ENCODE data around the gene TMUB1. TPM values are rescaled to one million over a fixed set of nuclear protein-coding genes. Genes with fewer than 3 reads are reported as not detected.

TMUB1 gene
- total RNA-seq, 2 experiments from 2014 or later: 75.7 to 78.3 TPM

GRCh38 chr7:151116603-151117440, 33.5 kb upstream of the TMUB1 start:
- POLR2A ChIA-PET: no interaction called here
- ATAC-seq (ENCODE audit: low read depth): no peak
- H3K27me3 Mint-ChIP-seq: peaks cover 6% of the 10 kb centered on the region
- H3K27ac Mint-ChIP-seq: no peak overlapping the region
- DNase-seq: no peak
- no peaks in the 10 kb centered on the region for H3K36me3 Mint-ChIP-seq
- H3K9me3 Mint-ChIP-seq: no peaks in the 10 kb centered on the region
- H3K4me3 Mint-ChIP-seq: peak overlapping the region; percentile 58
- peaks cover 4% of the 10 kb centered on the region for H3K4me1 Mint-ChIP-seq

GRCh38 chr7:151115836-151116418, 32.6 kb upstream of the TMUB1 start:
- no peak for DNase-seq
- Mint-ChIP-seq H3K4me3 (peak overlapping the region; percentile 44), H3K36me3 (no peaks in the 10 kb centered on the region), H3K9me3 (no peaks in the 10 kb centered on the region), H3K27me3 (peaks cover 8% of the 10 kb centered on the region), H3K4me1 (peaks cover 2% of the 10 kb centered on the region), H3K27ac (peak overlapping the region; percentile 48)
- ATAC-seq (ENCODE audit: low read depth): no peak
- POLR2A ChIA-PET: interaction anchor here (1.4 kb wide), 1 partner anchor 88 kb away, joined by 4 read pairs; the partner anchor contains the start of gene ABCB8

GRCh38 chr7:151115121-151115835, 32.0 kb upstream of the TMUB1 start:
- Mint-ChIP-seq H3K4me1 (peaks cover 5% of the 10 kb centered on the region), H3K27ac (no peak overlapping the region), H3K4me3 (peak overlapping the region; percentile 44), H3K27me3 (peaks cover 8% of the 10 kb centered on the region), H3K9me3 (no peaks in the 10 kb centered on the region), H3K36me3 (no peaks in the 10 kb centered on the region)
- peak; percentile 70 for DNase-seq
- POLR2A ChIA-PET: interaction anchor here (1.4 kb wide), 1 partner anchor 87 kb away, joined by 4 read pairs; the partner anchor contains the start of gene ABCB8
- ATAC-seq (ENCODE audit: low read depth): peak; percentile 51

- H3K27ac Mint-ChIP-seq: no peak overlapping the region
- H3K36me3 Mint-ChIP-seq: no peaks in the 10 kb centered on the region
- peak overlapping the region; percentile 16 for H3K4me3 Mint-ChIP-seq
- no peak for DNase-seq
- H3K9me3 Mint-ChIP-seq: no peaks in the 10 kb centered on the region
- H3K27me3 Mint-ChIP-seq: peaks cover 8% of the 10 kb centered on the region
- POLR2A ChIA-PET: interaction anchor here (0.5 kb wide), 1 partner anchor 50 kb away, joined by 3 read pairs; no protein-coding TSS in a partner anchor
- peaks cover 5% of the 10 kb centered on the region for H3K4me1 Mint-ChIP-seq
- peak; percentile 6 for ATAC-seq (ENCODE audit: low read depth)
These were observed 31.1 kb upstream of the TMUB1 start for GRCh38 chr7:151114151-151115090.

GRCh38 chr7:151113344-151114150, 30.3 kb upstream of the TMUB1 start:
- H3K9me3 Mint-ChIP-seq: no peaks in the 10 kb centered on the region
- peaks cover 8% of the 10 kb centered on the region for H3K27me3 Mint-ChIP-seq
- H3K36me3 Mint-ChIP-seq: no peaks in the 10 kb centered on the region
- peaks cover 5% of the 10 kb centered on the region for H3K4me1 Mint-ChIP-seq
- ATAC-seq (ENCODE audit: low read depth) (no peak), DNase-seq (no peak)
- peak overlapping the region; percentile 45 for H3K27ac Mint-ChIP-seq
- peak overlapping the region; percentile 16 for H3K4me3 Mint-ChIP-seq
- POLR2A ChIA-PET: interaction anchor here (0.5 kb wide), 1 partner anchor 51 kb away, joined by 3 read pairs; no protein-coding TSS in a partner anchor

GRCh38 chr7:151110941-151111645, 27.8 kb upstream of the TMUB1 start:
- no peak overlapping the region for H3K4me3 Mint-ChIP-seq
- H3K4me1 Mint-ChIP-seq: peaks cover 3% of the 10 kb centered on the region
- no peak overlapping the region for H3K27ac Mint-ChIP-seq
- ATAC-seq (ENCODE audit: low read depth) (peak; percentile 80), DNase-seq (peak; percentile 77)
- H3K27me3 Mint-ChIP-seq: peaks cover 8% of the 10 kb centered on the region
- no peaks in the 10 kb centered on the region for H3K9me3 Mint-ChIP-seq
- POLR2A ChIA-PET: interaction anchor here (0.5 to 1.3 kb wide), 2 partner anchors 83 to 242 kb away, joined by 3 to 4 read pairs; partner anchors contain the start of gene ABCB8
- H3K36me3 Mint-ChIP-seq: no peaks in the 10 kb centered on the region

GRCh38 chr7:151110236-151110940, 27.1 kb upstream of the TMUB1 start:
- Mint-ChIP-seq H3K4me1 (peaks cover 3% of the 10 kb centered on the region), H3K27me3 (peaks cover 5% of the 10 kb centered on the region), H3K4me3 (no peak overlapping the region), H3K36me3 (no peaks in the 10 kb centered on the region), H3K9me3 (no peaks in the 10 kb centered on the region), H3K27ac (no peak overlapping the region)
- no peak for ATAC-seq (ENCODE audit: low read depth)
- no peak for DNase-seq
- POLR2A ChIA-PET: interaction anchor here (0.5 to 1.3 kb wide), 2 partner anchors 82 to 242 kb away, joined by 3 to 4 read pairs; partner anchors contain the start of gene ABCB8

GRCh38 chr7:151109094-151110048, 26.1 kb upstream of the TMUB1 start:
- Mint-ChIP-seq H3K27ac (no peak overlapping the region), H3K4me1 (peaks cover 3% of the 10 kb centered on the region), H3K36me3 (no peaks in the 10 kb centered on the region), H3K27me3 (peaks cover 5% of the 10 kb centered on the region), H3K4me3 (no peak overlapping the region), H3K9me3 (no peaks in the 10 kb centered on the region)
- ATAC-seq (ENCODE audit: low read depth): no peak
- no peak for DNase-seq
- POLR2A ChIA-PET: interaction anchor here (0.7 to 1.3 kb wide), 2 partner anchors 65 to 73 kb away, joined by 3 read pairs; no protein-coding TSS in a partner anchor

GRCh38 chr7:151107882-151108281, 24.6 kb upstream of the TMUB1 start:
- POLR2A ChIA-PET: interaction anchor here (0.6 to 1.3 kb wide), 4 partner anchors 71 to 534 kb away, joined by 3 to 5 read pairs (median 3); no protein-coding TSS in a partner anchor
- no peak for ATAC-seq (ENCODE audit: low read depth)
- no peak for DNase-seq
- no peaks in the 10 kb centered on the region for H3K36me3 Mint-ChIP-seq
- no peak overlapping the region for H3K27ac Mint-ChIP-seq
- no peak overlapping the region for H3K4me3 Mint-ChIP-seq
- peaks cover 3% of the 10 kb centered on the region for H3K4me1 Mint-ChIP-seq
- peaks cover 2% of the 10 kb centered on the region for H3K27me3 Mint-ChIP-seq
- H3K9me3 Mint-ChIP-seq: no peaks in the 10 kb centered on the region
